HG02981 (cell line): ENCODE results near the gene TGFB3.

Experiments
- ATAC-seq: cut with Tn5 transposase; IDR thresholded peaks from one replicate; pipeline ENCODE4 v1.9.1; 2021; ENCODE audit warnings: mild to moderate bottlenecking, moderate library complexity; ENCODE audit not compliant: unreplicated experiment

Gene TGFB3

DNA sequence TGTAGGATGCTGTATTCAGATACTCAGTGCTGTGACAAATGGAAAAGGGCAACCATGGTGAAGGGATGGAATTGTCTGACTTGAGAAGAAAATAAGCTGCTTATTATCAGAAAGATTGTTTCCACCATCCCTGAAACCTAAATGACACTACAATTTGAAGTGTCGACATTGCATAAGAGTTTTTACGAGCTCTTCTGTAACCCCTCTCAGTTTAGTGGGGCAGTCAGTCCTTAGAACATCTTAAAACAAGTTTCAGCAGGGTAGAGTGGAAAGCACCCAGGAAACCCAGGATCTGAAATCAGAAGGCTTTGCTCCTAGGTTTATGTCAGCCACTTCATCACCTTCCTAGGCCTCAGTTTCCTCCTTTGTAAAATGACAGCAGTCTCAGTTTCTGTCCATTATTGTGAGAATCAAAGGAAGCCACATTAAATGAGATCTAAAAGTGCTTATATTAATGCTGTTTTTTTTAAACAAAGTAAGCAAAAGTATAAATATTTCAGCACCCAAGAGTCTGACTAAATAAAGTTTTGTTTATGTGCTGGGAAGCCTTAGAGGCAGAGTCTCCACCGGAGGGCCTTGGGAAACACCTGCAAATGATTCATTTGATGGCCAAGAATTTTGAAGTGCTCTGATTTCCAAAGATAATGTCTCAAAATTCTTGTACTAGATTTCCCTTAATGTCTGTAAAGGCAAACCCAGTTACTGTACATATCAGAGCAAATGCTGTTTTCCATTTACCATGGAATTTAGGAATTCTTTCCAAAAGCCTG, 5.6 kb upstream of the TGFB3 start:
- no peak for ATAC-seq

DNA sequence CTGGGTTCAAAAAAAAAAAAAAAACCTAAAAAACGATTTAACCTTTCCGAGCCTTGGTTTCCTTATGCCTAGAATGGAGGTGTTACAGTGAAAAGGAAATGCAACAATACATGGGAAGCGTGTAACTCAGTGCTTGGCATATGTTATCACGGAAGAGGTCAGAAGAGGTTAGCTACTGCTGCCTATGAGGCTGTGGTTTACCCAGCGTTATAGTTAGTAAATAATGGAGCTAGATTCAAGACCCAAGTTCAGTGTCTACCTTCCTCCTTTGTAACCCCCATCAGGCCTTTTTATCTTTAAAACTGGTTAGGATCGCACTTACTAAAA, 4.6 kb upstream of the TGFB3 start:
- ATAC-seq: no peak

DNA sequence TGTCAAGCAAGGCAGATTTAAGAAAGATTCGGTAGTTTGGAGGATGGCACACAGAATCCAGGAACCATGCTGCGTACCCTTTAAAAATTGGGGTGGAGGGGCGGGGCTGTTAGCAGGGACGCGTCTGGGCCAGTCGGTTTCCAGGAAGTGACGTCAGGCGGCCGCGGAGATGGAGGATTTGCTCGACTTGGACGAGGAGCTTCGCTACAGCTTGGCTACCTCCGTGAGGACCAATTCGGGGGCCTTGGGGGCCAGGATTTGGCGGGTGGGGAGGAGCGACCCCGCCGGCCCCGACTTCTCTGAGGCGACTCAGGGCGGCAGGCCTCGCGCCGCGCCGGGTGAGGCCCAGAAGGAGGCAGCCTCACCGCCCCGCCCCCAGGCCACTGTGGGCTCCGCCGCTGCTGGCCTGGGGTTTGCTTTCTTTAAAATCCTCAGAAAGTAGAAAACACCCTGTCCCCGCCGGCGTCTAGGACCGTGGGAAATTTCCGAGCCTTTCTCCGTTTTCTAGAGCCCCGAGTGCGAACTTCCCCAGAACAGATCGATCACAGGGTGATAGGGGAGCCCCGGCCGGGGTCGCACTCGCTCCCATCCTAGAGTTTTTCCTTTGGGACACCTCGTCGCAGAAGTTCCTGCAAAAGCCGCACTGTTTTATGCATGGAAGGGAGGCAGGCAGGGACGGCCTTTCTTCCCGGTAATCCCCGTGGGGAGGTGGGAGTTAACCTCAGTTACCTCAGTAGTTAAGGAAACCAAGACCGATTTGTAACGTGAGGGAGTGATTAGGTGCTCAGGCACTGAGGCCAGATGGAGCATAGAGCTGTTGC, 4.0 kb upstream of the TGFB3 start, which contains the start of gene IFT43:
Gene IFT43, plus strand, starts transcription at position 146 of the 821 bp plus-strand sequence. Its CDS starts 24 bp downstream, at position 170.
- ATAC-seq: peak; percentile 70

DNA sequence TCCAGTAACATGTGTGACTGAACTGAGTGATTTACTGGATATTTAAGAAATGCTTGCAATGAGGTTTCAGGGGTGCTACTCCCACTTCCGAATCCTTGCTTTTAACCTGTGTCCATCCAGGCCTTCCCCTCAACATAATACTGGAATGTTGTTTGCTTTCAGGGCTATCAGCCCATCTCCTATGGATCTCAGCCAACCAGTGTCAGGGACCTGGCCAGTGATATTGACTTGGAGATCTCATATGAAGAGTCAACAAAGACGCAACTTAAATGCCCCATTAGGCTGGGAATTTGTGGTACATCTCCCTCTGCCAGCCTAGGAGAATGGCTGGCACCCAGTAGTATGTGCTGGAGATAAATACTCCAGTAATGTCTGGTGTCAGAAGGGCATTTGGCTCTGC, 2.9 kb upstream of the TGFB3 start:
- ATAC-seq: no peak

DNA sequence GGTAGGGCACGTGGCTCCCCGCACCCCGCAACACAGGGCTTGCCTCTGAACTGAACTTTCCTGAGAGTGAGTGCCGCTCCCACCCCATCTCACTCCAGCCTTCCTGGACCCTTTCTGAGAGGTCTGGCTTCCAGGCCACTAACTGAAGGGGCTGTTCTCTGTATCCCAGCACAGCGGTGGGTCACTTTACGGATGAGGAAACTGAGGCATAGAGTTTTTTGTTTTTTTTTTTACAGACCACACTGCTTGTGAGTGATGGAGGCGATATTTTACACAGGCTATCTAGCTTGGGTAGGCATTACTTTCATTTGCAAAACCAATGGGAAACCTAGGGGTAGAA, 1.2 kb upstream of the TGFB3 start:
- ATAC-seq: no peak

DNA sequence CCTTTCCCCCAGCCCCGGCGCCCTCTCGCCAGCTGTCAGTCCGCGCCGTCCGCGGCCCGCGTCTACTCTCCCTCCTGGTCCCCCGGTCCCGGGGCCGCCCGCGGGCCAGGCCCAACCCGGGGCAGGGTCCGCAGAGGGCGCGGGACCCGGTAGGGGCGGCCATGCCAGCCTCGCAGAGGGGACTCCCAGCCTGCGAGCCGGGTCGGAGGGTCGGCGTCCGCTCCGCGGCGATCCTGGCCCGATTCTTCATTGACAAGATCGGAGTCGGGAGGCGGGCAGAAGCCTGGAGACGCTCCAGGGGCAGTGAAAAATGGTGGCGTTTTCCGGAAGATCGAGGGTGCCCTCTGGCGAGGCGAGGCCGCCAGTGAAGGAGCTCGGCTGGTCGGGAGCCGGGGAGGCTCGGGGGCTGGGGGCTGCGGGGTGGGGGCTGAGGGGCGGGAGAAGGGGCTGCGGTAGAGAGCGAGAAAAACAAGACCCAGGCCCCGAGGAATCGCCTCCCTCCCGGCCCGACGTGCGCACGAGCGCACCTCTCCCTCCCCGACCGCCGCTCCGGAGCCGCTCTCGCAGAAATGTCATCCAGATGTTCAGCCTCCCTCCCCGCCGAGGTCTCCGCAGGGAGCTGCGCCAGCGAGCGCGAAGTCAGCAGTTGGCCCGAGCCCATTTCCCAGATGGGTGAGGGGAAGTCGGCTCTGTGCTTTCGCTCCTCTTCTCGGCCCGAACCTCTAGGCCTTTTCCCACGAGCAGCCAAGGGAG, 647 bp upstream of the TGFB3 start:
- ATAC-seq: peak; percentile 41

DNA sequence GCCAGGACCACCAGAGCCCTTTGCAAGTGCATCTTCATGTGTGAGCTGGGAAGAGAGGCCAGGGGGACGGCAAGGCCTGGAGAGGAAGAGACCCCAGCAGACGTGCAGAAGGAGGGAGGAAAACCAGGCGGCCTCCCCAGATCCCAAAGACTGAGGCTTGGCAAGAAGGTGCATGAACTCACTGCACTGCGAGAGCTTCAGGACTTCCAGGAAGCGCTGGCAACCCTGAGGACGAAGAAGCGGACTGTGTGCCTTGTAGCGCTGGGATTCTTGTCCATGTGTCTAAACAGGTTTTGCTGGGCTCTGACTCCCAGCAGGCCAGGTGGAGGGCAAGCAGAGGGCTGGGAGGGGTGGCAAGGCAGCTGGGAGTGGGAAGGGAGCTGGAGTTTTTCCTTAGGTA, 939 bp downstream of the TGFB3 start:
- no peak for ATAC-seq

DNA sequence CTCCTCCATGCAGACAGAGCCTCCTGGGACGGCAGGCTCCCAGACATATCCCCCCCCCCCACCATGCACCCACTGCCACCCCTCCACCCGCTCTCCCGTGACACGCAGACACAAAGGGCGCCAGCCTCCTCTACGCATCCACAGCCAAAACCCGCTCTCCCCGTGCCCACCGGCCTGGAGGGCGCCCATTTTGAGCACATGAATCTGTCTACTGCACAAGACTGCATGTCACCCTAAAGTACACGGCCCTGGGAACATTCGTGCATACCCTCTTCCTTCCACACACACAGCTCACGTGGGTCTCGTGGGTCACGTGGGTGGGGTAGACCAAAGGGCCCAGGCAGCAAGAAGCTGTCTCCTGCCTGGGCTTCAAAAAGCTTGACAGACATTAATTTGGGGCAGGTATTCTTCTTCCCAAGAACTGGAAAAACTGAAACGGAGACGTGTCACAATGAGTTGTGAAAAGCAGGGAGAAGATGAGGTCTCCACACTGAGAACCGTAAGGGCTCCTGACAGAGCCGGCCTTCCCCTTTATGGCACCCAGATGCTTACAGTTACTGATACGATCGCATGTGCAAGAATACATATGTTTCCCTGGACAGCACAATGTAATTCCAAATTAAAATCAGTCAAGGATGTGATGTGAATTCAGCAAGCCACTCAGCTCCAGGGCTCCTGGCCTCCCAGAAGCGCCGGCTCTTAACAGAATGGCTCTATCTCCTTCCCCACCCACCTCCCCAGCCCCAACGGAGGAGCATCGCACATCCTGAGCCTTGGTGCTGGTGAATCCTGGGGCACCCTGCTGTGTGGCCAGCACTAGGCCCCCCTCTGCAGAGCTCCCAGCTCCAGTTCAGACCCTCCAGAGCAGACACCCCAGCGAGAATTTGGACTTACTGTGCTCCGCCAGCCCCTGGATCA, 1.9 kb downstream of the TGFB3 start:
- no peak for ATAC-seq

DNA sequence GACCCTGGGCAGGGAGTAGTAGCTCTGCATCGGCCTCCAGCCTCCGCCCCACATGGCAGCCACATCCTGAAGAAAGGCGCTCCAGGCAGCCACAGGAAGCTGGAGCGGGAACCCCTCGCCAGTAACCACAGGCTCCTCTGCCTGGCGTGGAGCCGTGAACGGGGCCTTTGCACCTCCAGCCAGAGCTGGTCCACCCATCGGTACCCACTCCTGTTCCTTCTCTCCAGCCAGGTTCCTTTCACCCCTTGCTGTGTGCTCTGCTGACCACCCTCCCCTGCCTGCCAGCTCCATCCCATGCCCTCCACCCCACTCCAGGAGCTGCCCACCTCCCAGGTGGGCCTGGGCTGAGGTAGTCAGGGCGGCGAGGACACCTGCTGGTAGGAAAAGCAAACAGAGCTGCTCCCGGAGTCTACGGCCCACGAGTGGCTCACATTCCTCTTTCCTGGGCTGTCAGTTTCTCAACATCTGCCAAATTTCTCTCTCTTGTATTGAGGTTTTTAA, 2.7 kb downstream of the TGFB3 start:
- no peak for ATAC-seq

DNA sequence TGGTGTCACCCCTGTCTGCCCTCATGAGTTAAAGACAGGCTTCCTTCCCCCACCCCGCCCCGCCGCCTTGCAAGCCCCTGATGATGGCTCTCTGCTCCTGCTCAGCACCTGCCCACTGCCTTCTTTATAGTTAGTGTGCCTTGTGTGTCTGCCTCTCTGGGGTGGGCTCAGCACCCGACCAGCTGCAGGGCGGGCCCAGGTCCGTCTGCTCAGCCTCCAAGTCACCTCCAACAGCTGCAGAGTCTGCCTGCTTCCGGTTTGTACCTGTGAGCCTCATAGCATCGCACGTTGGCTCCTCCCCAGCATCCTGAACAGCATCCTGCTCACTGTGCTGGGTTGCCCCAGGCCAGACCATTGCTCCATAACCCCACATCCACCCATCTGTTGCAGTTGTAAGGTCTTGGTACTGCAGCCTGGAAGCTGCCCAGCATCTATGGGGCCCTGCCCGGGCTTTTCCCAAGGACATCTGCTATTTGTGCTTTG, 3.5 kb downstream of the TGFB3 start:
- no peak for ATAC-seq

DNA sequence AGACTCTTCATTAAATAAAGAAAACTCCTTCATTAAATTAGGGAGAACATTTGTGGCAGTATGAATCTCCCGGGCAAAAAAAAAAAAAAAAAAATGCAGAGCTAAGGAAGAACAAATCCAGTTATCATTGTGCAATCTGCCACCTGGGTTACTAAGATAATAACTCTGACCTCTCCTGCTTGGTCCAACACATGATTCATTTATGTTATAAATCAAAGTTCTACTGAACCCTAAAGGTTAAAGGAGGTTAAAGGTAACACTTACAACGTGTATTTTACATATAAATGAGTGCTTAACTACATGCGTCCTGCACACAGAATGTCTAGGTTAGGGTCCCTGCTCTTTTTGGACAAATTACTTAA, 4.2 kb downstream of the TGFB3 start:
- ATAC-seq: no peak

DNA sequence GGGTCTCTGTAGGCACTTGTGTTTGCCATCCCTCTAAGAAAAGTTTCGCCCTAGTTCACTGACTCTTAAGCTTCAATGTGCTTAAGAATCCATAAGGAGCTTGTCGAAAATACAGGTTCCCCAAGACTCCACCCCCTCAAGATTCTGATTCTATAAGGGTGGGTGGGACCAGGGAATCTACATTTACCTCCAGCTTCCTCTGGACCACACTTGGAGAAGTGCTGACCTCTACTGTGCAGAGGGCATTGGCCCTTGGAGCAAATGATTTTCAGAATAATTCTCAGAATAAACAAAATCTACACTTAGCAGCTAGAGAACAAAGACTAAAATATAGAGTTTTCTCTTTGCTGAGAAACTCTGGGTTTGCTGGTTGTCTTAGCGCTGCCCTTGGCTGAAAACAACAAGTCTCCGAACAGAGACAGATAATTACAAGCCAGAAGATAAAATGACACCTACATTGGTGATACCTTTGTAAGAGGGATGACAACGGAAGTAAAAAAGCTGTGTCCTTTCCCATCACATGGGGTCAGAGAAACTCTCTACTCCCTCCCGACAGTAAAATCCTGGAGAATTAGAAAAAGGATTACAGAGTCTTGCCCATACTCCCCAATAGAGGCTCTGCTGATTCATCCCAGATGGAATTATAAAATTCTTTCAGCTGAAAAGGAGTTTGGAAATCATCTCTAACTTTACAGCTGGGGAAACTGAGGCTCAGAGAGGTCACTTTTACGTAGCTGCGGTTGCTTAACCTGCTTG, 4.8 kb downstream of the TGFB3 start:
- no peak for ATAC-seq

DNA sequence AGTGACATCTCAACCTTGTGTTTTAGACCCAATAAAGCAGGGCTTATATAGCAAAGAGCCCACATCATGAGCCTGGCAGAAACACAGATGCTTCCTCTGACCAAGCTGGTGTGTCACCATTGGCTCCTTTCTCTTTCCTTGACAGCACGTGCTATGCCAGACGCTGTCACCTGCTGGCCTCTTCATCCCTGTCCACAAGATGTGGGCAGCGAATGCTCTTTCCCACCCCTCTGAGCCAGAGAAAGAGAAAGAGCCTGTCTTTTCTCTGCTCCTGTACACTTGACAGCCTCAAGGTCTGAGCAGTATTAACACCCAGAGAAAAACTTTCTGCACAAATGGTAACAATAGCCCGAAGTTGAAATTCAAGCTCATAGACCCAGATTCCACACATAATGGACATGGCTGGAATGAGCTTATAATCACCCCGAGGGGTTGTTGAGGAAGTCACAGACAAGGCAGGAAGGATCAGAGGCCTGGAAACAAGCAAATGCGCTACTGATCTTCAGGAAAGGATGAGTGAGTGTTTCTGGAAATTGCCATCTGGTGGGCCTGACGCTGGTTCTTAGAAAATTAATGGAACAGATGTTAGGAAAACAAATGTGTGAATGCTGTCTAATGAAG, 8.9 kb downstream of the TGFB3 start:
- no peak for ATAC-seq

DNA sequence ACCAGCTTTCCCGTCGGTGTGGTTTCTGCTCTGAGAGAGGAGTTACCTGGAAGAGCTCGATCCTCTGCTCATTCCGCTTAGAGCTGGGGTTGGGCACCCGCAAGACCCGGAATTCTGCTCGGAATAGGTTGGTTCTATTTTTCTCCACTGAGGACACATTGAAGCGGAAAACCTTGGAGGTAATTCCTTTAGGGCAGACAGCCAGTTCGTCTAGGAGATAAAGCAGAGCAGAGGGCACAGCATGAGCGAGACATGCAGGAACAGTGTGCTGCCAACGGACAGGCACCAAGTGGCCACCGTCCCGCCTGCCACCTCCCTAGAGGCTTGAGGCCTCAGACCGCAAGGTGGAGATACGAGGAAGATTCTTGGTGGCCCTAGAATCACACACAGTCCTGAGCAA, 10.3 kb downstream of the TGFB3 start:
- ATAC-seq: no peak

DNA sequence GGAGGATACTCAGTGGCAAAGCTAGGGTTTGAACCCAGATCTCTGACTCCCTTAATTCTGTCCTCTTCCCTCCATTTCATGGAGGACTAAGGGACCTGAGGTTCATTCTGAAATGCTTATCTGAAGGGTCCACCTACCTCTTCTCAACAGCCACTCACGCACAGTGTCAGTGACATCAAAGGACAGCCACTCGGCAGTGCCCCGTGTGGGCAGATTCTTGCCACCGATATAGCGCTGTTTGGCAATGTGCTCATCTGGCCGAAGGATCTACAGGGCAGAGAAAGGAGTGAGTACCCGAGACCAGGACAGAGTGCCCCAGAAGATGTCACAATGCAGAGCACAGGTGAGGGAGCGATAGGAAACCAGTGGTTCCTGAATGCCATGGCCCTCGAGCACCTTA, 10.8 kb downstream of the TGFB3 start:
- no peak for ATAC-seq

DNA sequence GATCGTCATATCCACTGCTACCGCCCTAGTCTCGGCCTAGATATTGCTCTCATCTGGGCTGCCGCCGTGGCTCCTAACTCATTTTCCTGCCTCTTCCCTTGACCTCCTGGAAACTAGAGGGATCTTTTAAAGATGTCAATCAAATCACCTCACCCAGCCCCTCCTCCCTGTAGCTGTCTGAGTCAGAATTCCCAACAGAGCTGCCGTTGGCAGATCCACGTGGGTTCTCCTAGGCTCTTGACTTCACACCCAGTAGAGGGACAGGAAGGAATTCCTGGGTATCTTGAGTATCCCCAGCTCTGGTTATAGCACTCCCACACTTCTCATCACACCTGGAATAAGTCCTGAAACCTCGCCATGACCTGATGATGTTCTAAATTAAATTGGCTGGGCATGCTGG, 11.9 kb downstream of the TGFB3 start:
- no peak for ATAC-seq

DNA sequence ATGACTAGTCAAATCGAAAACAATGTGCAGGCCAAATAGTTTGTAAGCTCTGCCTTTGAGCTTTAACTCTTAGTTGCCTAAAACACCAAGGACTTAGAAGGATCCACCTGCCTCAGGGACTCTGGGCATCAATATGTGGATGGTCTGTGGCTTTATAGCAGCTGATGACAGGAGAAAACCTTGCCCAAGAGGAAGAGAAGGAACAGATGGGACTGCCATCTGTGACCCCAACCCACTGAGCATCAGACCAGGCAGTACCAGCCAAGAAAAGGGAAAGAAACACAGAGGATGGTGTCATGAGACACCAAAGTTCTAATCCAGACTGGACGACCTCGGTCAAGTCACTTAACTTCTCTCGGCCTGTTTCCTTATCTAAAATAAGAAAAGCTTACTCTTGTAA, 12.7 kb downstream of the TGFB3 start:
- no peak for ATAC-seq

DNA sequence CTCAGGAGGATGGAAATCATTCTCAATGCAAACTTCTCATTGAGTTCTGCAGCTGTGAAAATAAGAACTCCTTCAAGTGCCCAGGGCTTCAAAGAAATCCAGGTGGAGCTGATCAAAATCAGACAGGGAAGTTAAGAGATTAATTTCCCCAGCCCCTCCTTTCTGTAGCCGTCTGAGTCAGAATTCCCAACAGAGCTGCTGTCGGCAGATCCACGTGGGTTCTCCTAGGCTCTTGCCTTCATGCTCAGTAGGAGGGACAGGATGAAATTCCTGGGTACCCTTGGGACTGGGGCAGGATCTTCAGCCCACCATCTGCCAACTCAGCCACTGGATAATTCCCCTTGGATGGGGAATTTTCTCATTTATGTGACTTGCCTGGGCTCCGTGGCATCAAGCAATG, 13.3 kb downstream of the TGFB3 start:
- ATAC-seq: no peak

DNA sequence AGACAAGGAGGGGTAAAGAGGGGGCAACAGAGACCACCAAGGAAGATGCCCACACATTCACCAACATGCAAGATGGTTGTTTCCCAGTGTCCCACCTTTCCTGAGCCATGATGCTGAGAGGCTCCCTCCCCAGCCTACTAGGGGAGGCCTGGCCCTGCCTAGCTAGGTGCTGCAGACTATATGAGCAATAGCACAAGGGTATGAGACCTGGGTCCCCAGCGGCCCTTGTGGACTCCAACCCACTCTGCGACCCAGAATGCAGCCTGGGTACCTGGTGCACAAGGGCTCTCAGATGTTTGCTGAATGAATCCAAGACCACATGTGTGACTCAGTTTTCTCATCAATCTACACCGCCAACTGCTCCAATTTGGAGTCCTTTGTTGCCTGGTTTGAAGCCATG, 13.9 kb downstream of the TGFB3 start:
- ATAC-seq: no peak
